ENCODE data around the gene MEMO1.

- TF ChIP-seq CTCF (IDR thresholded peaks at IDR 0.05; ENCODE audit: low read depth, low read length, missing input control) (no peak), TAF1 (conservative IDR thresholded peaks at IDR 0.05) (no peak), SP1 (IDR thresholded peaks at IDR 0.05) (no peak)
Measured at GRCh38 chr2:31901900-31902299, 108.9 kb downstream of the MEMO1 start.

Measured in liver (tissue), 3 donors.